ENCODE measurements around the gene DLG1.

DNA sequence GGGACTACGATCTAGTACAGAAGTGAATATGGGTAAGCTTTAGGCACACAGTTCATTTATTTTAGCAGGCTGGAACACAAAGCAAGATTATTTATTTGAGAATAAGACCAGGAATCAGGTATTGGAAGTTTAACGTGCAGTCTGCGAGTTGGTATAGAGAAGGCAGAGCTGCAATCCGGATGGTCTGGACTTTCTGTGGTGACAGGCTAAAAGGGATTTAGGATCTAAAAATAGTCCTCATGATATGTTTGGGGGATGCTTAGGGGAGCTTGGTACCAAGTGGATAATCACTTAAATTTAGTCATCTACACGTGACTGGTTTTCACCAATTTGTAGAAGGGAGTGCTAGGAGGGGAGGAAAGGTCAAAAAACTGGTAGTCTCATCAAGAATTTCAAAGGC lies 119.4 kb downstream of the DLG1 start:
- TF ChIP-seq POLR2AphosphoS5 (IDR thresholded peaks at IDR 0.05; ENCODE audit: low read depth, low read length) (no peak), TAF1 (IDR thresholded peaks at IDR 0.05; ENCODE audit: borderline replicate concordance, insufficient read depth, low read length) (no peak), SIN3A (IDR thresholded peaks at IDR 0.05; ENCODE audit: borderline replicate concordance, insufficient read depth, low read length) (no peak)
- TF ChIP-seq, protein P1, sequence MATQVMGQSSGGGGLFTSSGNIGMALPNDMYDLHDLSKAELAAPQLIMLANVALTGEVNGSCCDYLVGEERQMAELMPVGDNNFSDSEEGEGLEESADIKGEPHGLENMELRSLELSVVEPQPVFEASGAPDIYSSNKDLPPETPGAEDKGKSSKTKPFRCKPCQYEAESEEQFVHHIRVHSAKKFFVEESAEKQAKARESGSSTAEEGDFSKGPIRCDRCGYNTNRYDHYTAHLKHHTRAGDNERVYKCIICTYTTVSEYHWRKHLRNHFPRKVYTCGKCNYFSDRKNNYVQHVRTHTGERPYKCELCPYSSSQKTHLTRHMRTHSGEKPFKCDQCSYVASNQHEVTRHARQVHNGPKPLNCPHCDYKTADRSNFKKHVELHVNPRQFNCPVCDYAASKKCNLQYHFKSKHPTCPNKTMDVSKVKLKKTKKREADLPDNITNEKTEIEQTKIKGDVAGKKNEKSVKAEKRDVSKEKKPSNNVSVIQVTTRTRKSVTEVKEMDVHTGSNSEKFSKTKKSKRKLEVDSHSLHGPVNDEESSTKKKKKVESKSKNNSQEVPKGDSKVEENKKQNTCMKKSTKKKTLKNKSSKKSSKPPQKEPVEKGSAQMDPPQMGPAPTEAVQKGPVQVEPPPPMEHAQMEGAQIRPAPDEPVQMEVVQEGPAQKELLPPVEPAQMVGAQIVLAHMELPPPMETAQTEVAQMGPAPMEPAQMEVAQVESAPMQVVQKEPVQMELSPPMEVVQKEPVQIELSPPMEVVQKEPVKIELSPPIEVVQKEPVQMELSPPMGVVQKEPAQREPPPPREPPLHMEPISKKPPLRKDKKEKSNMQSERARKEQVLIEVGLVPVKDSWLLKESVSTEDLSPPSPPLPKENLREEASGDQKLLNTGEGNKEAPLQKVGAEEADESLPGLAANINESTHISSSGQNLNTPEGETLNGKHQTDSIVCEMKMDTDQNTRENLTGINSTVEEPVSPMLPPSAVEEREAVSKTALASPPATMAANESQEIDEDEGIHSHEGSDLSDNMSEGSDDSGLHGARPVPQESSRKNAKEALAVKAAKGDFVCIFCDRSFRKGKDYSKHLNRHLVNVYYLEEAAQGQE (IDR thresholded peaks at IDR 0.05; ENCODE audit: insufficient read depth in 1 of 2, low read depth in 2 of 2, low read length in 2 of 2), result no peak
